ENCODE data around the gene DLX3. TPM values are rescaled to one million over a fixed set of nuclear protein-coding genes. Genes with fewer than 3 reads are reported as not detected.

DLX3 gene
- total RNA-seq, 2 donors from 2014 or later = not detected

GRCh38 chr17:49977463-49978389, 17.3 kb downstream of the DLX3 start:
- peaks cover 56% of the 10 kb centered on the region for H3K27me3 Mint-ChIP-seq
- H3K9me3 Mint-ChIP-seq = no peaks in the 10 kb centered on the region
- no peak for ATAC-seq (replicated peaks)
- H3K27ac Mint-ChIP-seq = no peak overlapping the region
- no peaks in the 10 kb centered on the region for H3K4me1 Mint-ChIP-seq
- no peaks in the 10 kb centered on the region for H3K36me3 Mint-ChIP-seq (ENCODE audit: low read depth)
- H3K4me3 Mint-ChIP-seq = no peak overlapping the region

GRCh38 chr17:49976828-49977202, 18.2 kb downstream of the DLX3 start:
- no peaks in the 10 kb centered on the region for H3K36me3 Mint-ChIP-seq (ENCODE audit: low read depth)
- no peak overlapping the region for H3K4me3 Mint-ChIP-seq
- ATAC-seq (replicated peaks) = no peak
- H3K27ac Mint-ChIP-seq = no peak overlapping the region
- H3K4me1 Mint-ChIP-seq = no peaks in the 10 kb centered on the region
- H3K9me3 Mint-ChIP-seq = no peaks in the 10 kb centered on the region
- peaks cover 51% of the 10 kb centered on the region for H3K27me3 Mint-ChIP-seq

GRCh38 chr17:49976163-49976827, 18.7 kb downstream of the DLX3 start:
- no peaks in the 10 kb centered on the region for H3K9me3 Mint-ChIP-seq
- no peak for ATAC-seq (replicated peaks)
- no peak overlapping the region for H3K27ac Mint-ChIP-seq
- peaks cover 2% of the 10 kb centered on the region for H3K4me1 Mint-ChIP-seq
- no peak overlapping the region for H3K4me3 Mint-ChIP-seq
- no peaks in the 10 kb centered on the region for H3K36me3 Mint-ChIP-seq (ENCODE audit: low read depth)
- H3K27me3 Mint-ChIP-seq = peaks cover 50% of the 10 kb centered on the region

GRCh38 chr17:49975531-49975930, 19.5 kb downstream of the DLX3 start:
- peaks cover 50% of the 10 kb centered on the region for H3K27me3 Mint-ChIP-seq
- no peaks in the 10 kb centered on the region for H3K36me3 Mint-ChIP-seq (ENCODE audit: low read depth)
- no peak overlapping the region for H3K4me3 Mint-ChIP-seq
- ATAC-seq (replicated peaks) = no peak
- no peaks in the 10 kb centered on the region for H3K9me3 Mint-ChIP-seq
- no peak overlapping the region for H3K27ac Mint-ChIP-seq
- H3K4me1 Mint-ChIP-seq = peaks cover 8% of the 10 kb centered on the region

- Mint-ChIP-seq H3K9me3 (no peaks in the 10 kb centered on the region), H3K4me1 (peaks cover 14% of the 10 kb centered on the region), H3K36me3 (ENCODE audit: low read depth) (no peaks in the 10 kb centered on the region), H3K27ac (no peak overlapping the region), H3K27me3 (peaks cover 49% of the 10 kb centered on the region), H3K4me3 (no peak overlapping the region)
- no peak for ATAC-seq (replicated peaks)
Observed at GRCh38 chr17:49973271-49973615, 21.8 kb downstream of the DLX3 start.

GRCh38 chr17:49972486-49973270, 22.3 kb downstream of the DLX3 start:
- no peak overlapping the region for H3K4me3 Mint-ChIP-seq
- H3K27ac Mint-ChIP-seq = no peak overlapping the region
- H3K36me3 Mint-ChIP-seq (ENCODE audit: low read depth) = no peaks in the 10 kb centered on the region
- H3K9me3 Mint-ChIP-seq = no peaks in the 10 kb centered on the region
- no peak for ATAC-seq (replicated peaks)
- peaks cover 50% of the 10 kb centered on the region for H3K27me3 Mint-ChIP-seq
- H3K4me1 Mint-ChIP-seq = peaks cover 15% of the 10 kb centered on the region

GRCh38 chr17:49971848-49972485, 23.1 kb downstream of the DLX3 start:
- peaks cover 18% of the 10 kb centered on the region for H3K4me1 Mint-ChIP-seq
- H3K4me3 Mint-ChIP-seq = peak overlapping the region; percentile 81
- peaks cover 57% of the 10 kb centered on the region for H3K27me3 Mint-ChIP-seq
- no peak for ATAC-seq (replicated peaks)
- H3K36me3 Mint-ChIP-seq (ENCODE audit: low read depth) = no peaks in the 10 kb centered on the region
- no peaks in the 10 kb centered on the region for H3K9me3 Mint-ChIP-seq
- H3K27ac Mint-ChIP-seq = no peak overlapping the region

GRCh38 chr17:49971199-49971847, 23.7 kb downstream of the DLX3 start:
- Mint-ChIP-seq H3K27me3 (peaks cover 60% of the 10 kb centered on the region), H3K27ac (no peak overlapping the region), H3K4me3 (peak overlapping the region; percentile 81), H3K4me1 (peaks cover 18% of the 10 kb centered on the region), H3K36me3 (ENCODE audit: low read depth) (no peaks in the 10 kb centered on the region), H3K9me3 (no peaks in the 10 kb centered on the region)
- ATAC-seq (replicated peaks) = no peak

GRCh38 chr17:49970498-49970897, 24.5 kb downstream of the DLX3 start:
- ATAC-seq (replicated peaks) = no peak
- Mint-ChIP-seq H3K27me3 (peaks cover 63% of the 10 kb centered on the region), H3K9me3 (no peaks in the 10 kb centered on the region), H3K4me1 (peaks cover 18% of the 10 kb centered on the region), H3K4me3 (peak overlapping the region; percentile 81), H3K27ac (no peak overlapping the region), H3K36me3 (ENCODE audit: low read depth) (no peaks in the 10 kb centered on the region)

GRCh38 chr17:49969795-49970389, 25.1 kb downstream of the DLX3 start:
- peak overlapping the region; percentile 81 for H3K4me3 Mint-ChIP-seq
- H3K4me1 Mint-ChIP-seq = peaks cover 18% of the 10 kb centered on the region
- no peaks in the 10 kb centered on the region for H3K36me3 Mint-ChIP-seq (ENCODE audit: low read depth)
- ATAC-seq (replicated peaks) = no peak
- H3K27me3 Mint-ChIP-seq = peaks cover 62% of the 10 kb centered on the region
- H3K9me3 Mint-ChIP-seq = no peaks in the 10 kb centered on the region
- no peak overlapping the region for H3K27ac Mint-ChIP-seq

- H3K4me3 Mint-ChIP-seq = peak within 1 kb of the TSS; percentile 81
Observed at GRCh38 chr17:49969134-49969759, 25.8 kb downstream of the DLX3 start, which contains the start of gene DLX4. Gene DLX4 (plus strand): TSS chr17:49969190. CDS start chr17:49969469, 279 bp downstream.

GRCh38 chr17:49968405-49969133, 26.5 kb downstream of the DLX3 start:
- Mint-ChIP-seq H3K4me3 (peak overlapping the region; percentile 81), H3K4me1 (peaks cover 26% of the 10 kb centered on the region), H3K36me3 (ENCODE audit: low read depth) (no peaks in the 10 kb centered on the region), H3K27me3 (peaks cover 64% of the 10 kb centered on the region), H3K27ac (peak overlapping the region; percentile 57), H3K9me3 (no peaks in the 10 kb centered on the region)
- ATAC-seq (replicated peaks) = peak; percentile 90

More at GRCh38 chr17:49969134-49969759, 25.8 kb downstream of the DLX3 start, which contains the start of gene DLX4:
- H3K9me3 Mint-ChIP-seq = no peaks in the 10 kb centered on the region
- ATAC-seq (replicated peaks) = peak; percentile 18
- H3K27me3 Mint-ChIP-seq = peaks cover 64% of the 10 kb centered on the region
- peaks cover 21% of the 10 kb centered on the region for H3K4me1 Mint-ChIP-seq
- no peaks in the 10 kb centered on the region for H3K36me3 Mint-ChIP-seq (ENCODE audit: low read depth)
- peak within 1 kb of the TSS; percentile 57 for H3K27ac Mint-ChIP-seq
